Gastrocnemius medialis (tissue), 4 donors: ENCODE results near the gene NPHS1. TPM values are rescaled to one million over a fixed set of nuclear protein-coding genes. Genes with fewer than 3 reads are reported as not detected.

Experiments
- ATAC-seq, 2 donors: fragments of 150-250 bp; one replicate each; pipeline ENCODE4 v1.9.1; 2016
- DNase-seq, 2 donors: peaks; one replicate each; pipeline ENCODE4 v3.0.0-alpha.2; 2019
- H3K27ac ChIP-seq, 4 donors: fragments of 200-600 bp; sonication (generic); 1 replicate in 1 of 4; 2 replicates in 3 of 4; pipeline ENCODE4 v1.5.1; 2016 to 2018; ENCODE audit warnings: mild to moderate bottlenecking in 2 of 4, moderate library complexity in 1 of 4
- H3K27me3 ChIP-seq, 3 donors: fragments of 200-600 bp; sonication (generic) in 2 of 3; 1 replicate in 1 of 3; 2 replicates in 2 of 3; pipeline versions ENCODE4 v1.5.1 to v1.6.0; 2016 to 2019; ENCODE audit warnings: mild to moderate bottlenecking in 1 of 3, moderate library complexity in 1 of 3
- H3K36me3 ChIP-seq, 2 donors: fragments of 200-600 bp; sonication (generic) in 1 of 2; one replicate each; pipeline ENCODE4 v1.5.1; 2017 to 2018
- H3K4me1 ChIP-seq, 2 donors: fragments of 200-600 bp; sonication (generic) in 1 of 2; one replicate each; pipeline ENCODE4 v1.5.1; 2016 to 2017; ENCODE audit warnings: mild to moderate bottlenecking in 2 of 2
- H3K4me3 ChIP-seq, 4 donors: fragments of 200-600 bp; sonication (generic) in 3 of 4; 1 replicate in 1 of 4; 2 replicates in 3 of 4; pipeline ENCODE4 v1.5.1; 2016 to 2019; ENCODE audit warnings: mild to moderate bottlenecking in 2 of 4
- H3K9me3 ChIP-seq, 3 donors: fragments of 200-600 bp; sonication (generic) in 2 of 3; 1 replicate in 1 of 3; 2 replicates in 2 of 3; pipeline ENCODE4 v1.5.1; 2016 to 2019
- CTCF ChIP-seq, 5 experiments: fragments of 450-650 bp in 3 of 5; fragments of 200-600 bp in 2 of 5; sonication (generic) in 2 of 5; IDR thresholded peaks in 4 of 5; conservative IDR thresholded peaks in 1 of 5; 1 replicate in 4 of 5; 2 replicates in 1 of 5; pipeline ENCODE4 v1.5.1; 2016 to 2019; ENCODE audit warnings: antibody characterized with exemption in 5 of 5, mild to moderate bottlenecking in 3 of 5, moderate library complexity in 3 of 5
- POLR2A ChIP-seq, 2 donors: fragments of 450-650 bp; IDR thresholded peaks; one replicate each; pipeline ENCODE4 v1.6.1; 2017; ENCODE audit warnings: antibody characterized with exemption in 2 of 2, mild to moderate bottlenecking in 2 of 2, moderate library complexity in 2 of 2
- in situ Hi-C, 4 donors: fragments of 200-750 bp; cut with MboI; loops; one replicate each; pipeline versions ENCODE4 v1.15.0 to v1.8.0; 2017; ENCODE audit warnings: low sequenced_read_pairs in 4 of 4
- intact Hi-C: fragments of 100-400 bp; cut with DNase I; formaldehyde crosslinking; loops from one replicate; pipeline ENCODE4 v1.15.1; 2023; ENCODE audit warnings: low total_unique reads
- total RNA-seq, 4 donors: library from RNA; depleted of rRNA; stranded (reverse); fragments of >200 nt; gene quantifications; one replicate each; pipeline versions ENCODE4 v1.1.0 to v1.2.3, GENCODE V29; 2016

NPHS1 gene
- total RNA-seq, 4 donors from 2014 or later, result not detected

GRCh38 chr19:35887197-35887596, 34.9 kb upstream of the NPHS1 start:
- intact Hi-C loops (no loop called here), in situ Hi-C loops (loop anchor here in 1 of 4 donors (10.0 kb wide), 1 partner anchor 48 kb away; the partner anchor contains the start of gene LRFN3)
- Histone ChIP-seq H3K27ac (no peak overlapping the region), H3K27me3 (no peaks in the 10 kb centered on the region), H3K36me3 (peaks cover 0 to 17% of the 10 kb centered on the region in 2 donors), H3K9me3 (no peaks in the 10 kb centered on the region), H3K4me3 (no peak overlapping the region), H3K4me1 (no peaks in the 10 kb centered on the region)
- ATAC-seq (no peak), DNase-seq (no peak)
- TF ChIP-seq CTCF (IDR thresholded peaks at IDR 0.05 in 4 of 5, conservative IDR thresholded peaks at IDR 0.05 in 1 of 5) (no peak), POLR2A (IDR thresholded peaks at IDR 0.05) (no peak)

- no peaks in the 10 kb centered on the region for H3K9me3 ChIP-seq
- DNase-seq (no peak), ATAC-seq (no peak)
- H3K4me3 ChIP-seq, result no peak overlapping the region
- TF ChIP-seq CTCF (IDR thresholded peaks at IDR 0.05 in 4 of 5, conservative IDR thresholded peaks at IDR 0.05 in 1 of 5) (no peak), POLR2A (IDR thresholded peaks at IDR 0.05) (no peak)
- intact Hi-C loops (no loop called here), in situ Hi-C loops (loop anchor here in 1 of 4 donors (10.0 kb wide), 1 partner anchor 49 kb away; the partner anchor contains the start of gene LRFN3)
- no peaks in the 10 kb centered on the region for H3K27me3 ChIP-seq
- peaks cover 0 to 17% of the 10 kb centered on the region in 2 donors for H3K36me3 ChIP-seq
- H3K4me1 ChIP-seq, result no peaks in the 10 kb centered on the region
- no peak overlapping the region for H3K27ac ChIP-seq
Observed at GRCh38 chr19:35885904-35886303, 33.6 kb upstream of the NPHS1 start.

- Histone ChIP-seq H3K9me3 (no peaks in the 10 kb centered on the region), H3K27ac (no peak overlapping the region), H3K27me3 (no peaks in the 10 kb centered on the region), H3K36me3 (peaks cover 0 to 17% of the 10 kb centered on the region in 2 donors), H3K4me1 (no peaks in the 10 kb centered on the region), H3K4me3 (no peak overlapping the region)
- DNase-seq (no peak), ATAC-seq (no peak)
- TF ChIP-seq POLR2A (IDR thresholded peaks at IDR 0.05) (no peak), CTCF (IDR thresholded peaks at IDR 0.05 in 4 of 5, conservative IDR thresholded peaks at IDR 0.05 in 1 of 5) (no peak)
- in situ Hi-C loops (loop anchor here in 1 of 4 donors (10.0 kb wide), 1 partner anchor 50 kb away; the partner anchor contains the start of gene LRFN3), intact Hi-C loops (no loop called here)
Observed at GRCh38 chr19:35885225-35885738, 33.0 kb upstream of the NPHS1 start.

DNA sequence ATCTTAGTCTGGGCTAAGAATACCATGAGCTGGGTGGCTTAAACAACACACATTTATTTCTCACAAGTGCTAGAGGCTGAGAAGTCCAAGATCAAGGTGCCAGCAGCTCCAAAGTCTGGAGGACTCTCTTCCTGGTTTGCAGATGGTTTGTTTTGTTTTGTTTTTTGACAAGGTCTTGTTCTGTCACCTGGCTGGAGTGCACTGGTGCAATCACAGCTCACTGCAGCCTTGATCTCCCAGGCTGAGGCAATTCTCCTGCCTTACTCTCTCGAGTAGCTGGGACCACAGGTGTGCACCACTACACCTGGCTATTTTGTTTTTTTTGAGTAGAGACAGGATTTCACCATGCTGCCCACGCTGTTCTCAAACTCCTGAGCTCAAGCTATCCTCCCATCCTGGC, 31.6 kb upstream of the NPHS1 start:
- no peak overlapping the region for H3K4me3 ChIP-seq
- TF ChIP-seq POLR2A (IDR thresholded peaks at IDR 0.05), result no peak
- no peak for TF ChIP-seq CTCF (IDR thresholded peaks at IDR 0.05 in 4 of 5, conservative IDR thresholded peaks at IDR 0.05 in 1 of 5)
- no peaks in the 10 kb centered on the region for H3K9me3 ChIP-seq
- DNase-seq (no peak), ATAC-seq (no peak)
- H3K27me3 ChIP-seq, result no peaks in the 10 kb centered on the region
- no peaks in the 10 kb centered on the region for H3K4me1 ChIP-seq
- H3K27ac ChIP-seq, result no peak overlapping the region
- in situ Hi-C loops (loop anchor here in 1 of 4 donors (10.0 kb wide), 1 partner anchor 51 kb away; the partner anchor contains the start of gene LRFN3), intact Hi-C loops (no loop called here)
- H3K36me3 ChIP-seq, result peaks cover 0 to 10% of the 10 kb centered on the region in 2 donors
